Cardiac muscle cell (in vitro differentiated cells and primary cell): Measurements from ENCODE around the gene FLRT3. TPM values are rescaled to one million over a fixed set of nuclear protein-coding genes. Genes with fewer than 3 reads are reported as not detected.

Experiments
- DNase-seq, 2 donors: peaks; one replicate each; pipeline versions ENCODE4 v3.0.0 to v3.0.0-alpha.2; 2010 to 2017; ENCODE audit warnings: low read depth in 1 of 2, low spot score in 1 of 2
- H3K27ac ChIP-seq: fragments of 200-600 bp; sonication (generic); 2 replicates; pipeline ENCODE4 v1.5.1; 2016
- H3K27me3 ChIP-seq: fragments of 200-600 bp; sonication (generic); 2 replicates; pipeline ENCODE4 v1.6.0; 2016; ENCODE audit warnings: control low read depth
- H3K36me3 ChIP-seq: fragments of 200-600 bp; sonication (generic); 2 replicates; pipeline ENCODE4 v1.5.1; 2016; ENCODE audit warnings: control low read depth
- H3K4me1 ChIP-seq: fragments of 200-600 bp; sonication (generic); 2 replicates; pipeline ENCODE4 v1.8.1; 2017; ENCODE audit warnings: low read depth, mild to moderate bottlenecking, mixed run types
- H3K4me3 ChIP-seq: fragments of 200-600 bp; sonication (generic); 2 replicates; pipeline ENCODE4 v1.5.1; 2016; ENCODE audit warnings: mild to moderate bottlenecking
- H3K9me3 ChIP-seq: fragments of 200-600 bp; sonication (generic); 2 replicates; pipeline ENCODE4 v1.5.1; 2017; ENCODE audit warnings: low read depth, mild to moderate bottlenecking, control low read depth
- CTCF ChIP-seq: IDR thresholded peaks from 2 replicates; pipeline ENCODE4 v1.5.1; 2012; ENCODE audit warnings: low read depth, mild to moderate bottlenecking, low read length
- polyA plus RNA-seq: library from polyadenylated mRNA; unstranded; fragments of >200 nt; fragmentation: Nextera tagmentation; extraction: Ambion mirVana; gene quantifications from 2 replicates; pipeline ENCODE4 v1.2.1, GENCODE V29; 2016
- total RNA-seq: library from RNA; depleted of rRNA; stranded (reverse); fragments of >200 nt; gene quantifications from 2 replicates; pipeline ENCODE4 v1.2.3, GENCODE V29; 2016

The FLRT3 gene
- total and polyA plus RNA-seq, 2 experiments from 2014 or later = 3.2 to 5.4 TPM

- Histone ChIP-seq H3K4me1 (no peaks in the 10 kb centered on the region), H3K9me3 (no peaks in the 10 kb centered on the region), H3K27me3 (no peaks in the 10 kb centered on the region), H3K4me3 (no peak overlapping the region), H3K36me3 (no peaks in the 10 kb centered on the region), H3K27ac (no peak overlapping the region)
- TF ChIP-seq CTCF = no peak
- DNase-seq = no peak
These were observed 18.4 kb upstream of the FLRT3 start for GRCh38 chr20:14355791-14356190.

- DNase-seq = no peak
- TF ChIP-seq CTCF = no peak
These were observed 7.3 kb upstream of the FLRT3 start for GRCh38 chr20:14344746-14345145.

GRCh38 chr20:14343491-14344065, 6.2 kb upstream of the FLRT3 start:
- no peaks in the 10 kb centered on the region for H3K9me3 ChIP-seq
- H3K4me3 ChIP-seq = no peak overlapping the region

More at GRCh38 chr20:14344746-14345145, 7.3 kb upstream of the FLRT3 start:
- Histone ChIP-seq H3K27ac (no peak overlapping the region), H3K9me3 (no peaks in the 10 kb centered on the region), H3K4me1 (peaks cover 9% of the 10 kb centered on the region), H3K4me3 (no peak overlapping the region), H3K36me3 (no peaks in the 10 kb centered on the region), H3K27me3 (no peaks in the 10 kb centered on the region)

GRCh38 chr20:14342918-14343317, 5.5 kb upstream of the FLRT3 start:
- peak in 1 of 2 donors; percentile 23 for DNase-seq
- TF ChIP-seq CTCF = no peak
- no peaks in the 10 kb centered on the region for H3K9me3 ChIP-seq

More at GRCh38 chr20:14343491-14344065, 6.2 kb upstream of the FLRT3 start:
- no peaks in the 10 kb centered on the region for H3K27me3 ChIP-seq
- peaks cover 9% of the 10 kb centered on the region for H3K4me1 ChIP-seq
- TF ChIP-seq CTCF = no peak
- DNase-seq = no peak
- H3K36me3 ChIP-seq = no peaks in the 10 kb centered on the region
- no peak overlapping the region for H3K27ac ChIP-seq

GRCh38 chr20:14341801-14342200, 4.4 kb upstream of the FLRT3 start:
- H3K27ac ChIP-seq = no peak overlapping the region
- peaks cover 9% of the 10 kb centered on the region for H3K4me1 ChIP-seq
- no peaks in the 10 kb centered on the region for H3K27me3 ChIP-seq
- H3K9me3 ChIP-seq = no peaks in the 10 kb centered on the region
- DNase-seq = peak in 1 of 2 donors; percentile 35
- TF ChIP-seq CTCF = no peak
- no peaks in the 10 kb centered on the region for H3K36me3 ChIP-seq
- H3K4me3 ChIP-seq = no peak overlapping the region

More at GRCh38 chr20:14342918-14343317, 5.5 kb upstream of the FLRT3 start:
- no peaks in the 10 kb centered on the region for H3K36me3 ChIP-seq
- H3K27ac ChIP-seq = no peak overlapping the region
- peaks cover 9% of the 10 kb centered on the region for H3K4me1 ChIP-seq
- no peaks in the 10 kb centered on the region for H3K27me3 ChIP-seq
- no peak overlapping the region for H3K4me3 ChIP-seq

GRCh38 chr20:14336686-14337085, 726 bp downstream of the FLRT3 start:
- H3K36me3 ChIP-seq = no peaks in the 10 kb centered on the region
- H3K27ac ChIP-seq = peak overlapping the region; percentile 84
- no peak for TF ChIP-seq CTCF
- peak; percentile 2 to 55 for DNase-seq
- H3K4me3 ChIP-seq = peak overlapping the region; percentile 43
- H3K27me3 ChIP-seq = no peaks in the 10 kb centered on the region
- H3K4me1 ChIP-seq = peaks cover 37% of the 10 kb centered on the region
- H3K9me3 ChIP-seq = no peaks in the 10 kb centered on the region
